ENCODE measurements around the gene KIF26A.

The KIF26A gene

GRCh38 chr14:104185916-104186495 lies 47.6 kb downstream of the KIF26A start:
- no peak for TF ChIP-seq CTCF (IDR thresholded peaks at IDR 0.05; ENCODE audit: low read depth, low read length, missing control alignments)
- Histone ChIP-seq H3K36me3 (replicated peaks) (no peaks in the 10 kb centered on the region), H3K27ac (no peak overlapping the region)

GRCh38 chr14:104186575-104186974 lies 48.2 kb downstream of the KIF26A start:
- no peak for DNase-seq
- in situ Hi-C loops (cut with HindIII; ENCODE audit: low pct_ligation_motif_present, low sequenced_read_pairs): no loop called here
- H3K27me3 ChIP-seq (replicated peaks): no peaks in the 10 kb centered on the region
- no peak overlapping the region for H3K4me3 ChIP-seq (ENCODE audit: low read depth, low read length)
- no peak overlapping the region for H3K27ac ChIP-seq
- H3K36me3 ChIP-seq (replicated peaks): no peaks in the 10 kb centered on the region
- no peak for TF ChIP-seq CTCF (IDR thresholded peaks at IDR 0.05; ENCODE audit: low read depth, low read length, missing control alignments)

More at GRCh38 chr14:104185916-104186495, 47.6 kb downstream of the KIF26A start:
- no peak for DNase-seq
- H3K27me3 ChIP-seq (replicated peaks): no peaks in the 10 kb centered on the region
- no peak overlapping the region for H3K4me3 ChIP-seq (ENCODE audit: low read depth, low read length)
- in situ Hi-C loops (cut with HindIII; ENCODE audit: low pct_ligation_motif_present, low sequenced_read_pairs): no loop called here

- no peak for DNase-seq
- in situ Hi-C loops (cut with HindIII; ENCODE audit: low pct_ligation_motif_present, low sequenced_read_pairs): no loop called here
- TF ChIP-seq CTCF (IDR thresholded peaks at IDR 0.05; ENCODE audit: low read depth, low read length, missing control alignments): no peak
Measured at GRCh38 chr14:104187121-104187889, 48.9 kb downstream of the KIF26A start.

GRCh38 chr14:104187931-104188726 lies 49.7 kb downstream of the KIF26A start:
- Histone ChIP-seq H3K27me3 (replicated peaks) (no peaks in the 10 kb centered on the region), H3K36me3 (replicated peaks) (no peaks in the 10 kb centered on the region), H3K27ac (no peak overlapping the region), H3K4me3 (ENCODE audit: low read depth, low read length) (no peak overlapping the region)
- TF ChIP-seq CTCF (IDR thresholded peaks at IDR 0.05; ENCODE audit: low read depth, low read length, missing control alignments): no peak
- in situ Hi-C loops (cut with HindIII; ENCODE audit: low pct_ligation_motif_present, low sequenced_read_pairs): no loop called here
- no peak for DNase-seq

More at GRCh38 chr14:104187121-104187889, 48.9 kb downstream of the KIF26A start:
- no peaks in the 10 kb centered on the region for H3K36me3 ChIP-seq (replicated peaks)
- H3K27me3 ChIP-seq (replicated peaks): no peaks in the 10 kb centered on the region
- no peak overlapping the region for H3K4me3 ChIP-seq (ENCODE audit: low read depth, low read length)
- no peak overlapping the region for H3K27ac ChIP-seq

- in situ Hi-C loops (cut with HindIII; ENCODE audit: low pct_ligation_motif_present, low sequenced_read_pairs): no loop called here
Measured at GRCh38 chr14:104188727-104189400, 50.5 kb downstream of the KIF26A start.

More at GRCh38 chr14:104188727-104189400, 50.5 kb downstream of the KIF26A start:
- no peaks in the 10 kb centered on the region for H3K36me3 ChIP-seq (replicated peaks)
- DNase-seq: no peak
- no peak overlapping the region for H3K4me3 ChIP-seq (ENCODE audit: low read depth, low read length)
- H3K27me3 ChIP-seq (replicated peaks): no peaks in the 10 kb centered on the region
- no peak overlapping the region for H3K27ac ChIP-seq
- no peak for TF ChIP-seq CTCF (IDR thresholded peaks at IDR 0.05; ENCODE audit: low read depth, low read length, missing control alignments)

All from brain microvascular endothelial cell (primary cell).